ACC112 (cell line): ENCODE data around the gene INHBB.

ENCODE experiments used
- H2AFZ ChIP-seq: fragments of 200-600 bp; sonication (generic); one replicate; pipeline ENCODE4 v1.6.0; 2017; ENCODE audit warnings: antibody characterized with exemption, low read length; ENCODE audit not compliant: unreplicated experiment
- H3K27ac ChIP-seq: fragments of 200-600 bp; sonication (generic); 2 replicates; pipeline ENCODE4 v1.5.1; 2014; ENCODE audit warnings: low read depth, mild to moderate bottlenecking, antibody characterized with exemption, low read length, moderate library complexity
- H3K27me3 ChIP-seq: fragments of 200-600 bp; sonication (generic); 2 replicates; pipeline ENCODE4 v1.6.1; 2014; ENCODE audit warnings: mild to moderate bottlenecking, antibody characterized with exemption, low read length, moderate library complexity, mixed read lengths; ENCODE audit not compliant: insufficient read depth
- H3K36me3 ChIP-seq: fragments of 200-600 bp; sonication (generic); 2 replicates; pipeline ENCODE4 v1.6.1; 2016; ENCODE audit warnings: mild to moderate bottlenecking, antibody characterized with exemption, low read length, moderate library complexity, mixed read lengths; ENCODE audit not compliant: insufficient read depth
- H3K4me1 ChIP-seq: fragments of 200-600 bp; sonication (generic); one replicate; pipeline ENCODE4 v1.6.1; 2016; ENCODE audit warnings: low read length, mixed read lengths; ENCODE audit not compliant: insufficient read depth, unreplicated experiment, control insufficient read depth
- H3K4me3 ChIP-seq: fragments of 200-600 bp; sonication (generic); 2 replicates; pipeline ENCODE4 v1.5.1; 2014; ENCODE audit warnings: mild to moderate bottlenecking, low read depth, low read length
- H3K79me2 ChIP-seq: fragments of 200-600 bp; sonication (generic); one replicate; pipeline ENCODE4 v1.6.0; 2016; ENCODE audit warnings: low read length; ENCODE audit not compliant: control insufficient read depth, unreplicated experiment, insufficient read depth

The INHBB gene

GRCh38 chr2:120323214-120323613 lies 22.7 kb upstream of the INHBB start:
- Histone ChIP-seq H2AFZ (no peak overlapping the region), H3K4me1 (no peaks in the 10 kb centered on the region), H3K79me2 (no peaks in the 10 kb centered on the region), H3K27ac (no peak overlapping the region), H3K4me3 (no peak overlapping the region), H3K36me3 (no peaks in the 10 kb centered on the region), H3K27me3 (peaks cover 4% of the 10 kb centered on the region; the same call in 1 of the 2 replicates)

- Histone ChIP-seq H3K4me3 (no peak overlapping the region), H3K79me2 (no peaks in the 10 kb centered on the region), H3K27ac (no peak overlapping the region), H3K4me1 (no peaks in the 10 kb centered on the region), H2AFZ (no peak overlapping the region), H3K27me3 (peaks cover 10% of the 10 kb centered on the region; the same call in 1 of the 2 replicates), H3K36me3 (no peaks in the 10 kb centered on the region)
Measured at GRCh38 chr2:120323807-120324399, 22.0 kb upstream of the INHBB start.

GRCh38 chr2:120324933-120325332 lies 21.0 kb upstream of the INHBB start:
- Histone ChIP-seq H3K27me3 (peaks cover 18% of the 10 kb centered on the region), H2AFZ (no peak overlapping the region), H3K4me1 (no peaks in the 10 kb centered on the region), H3K36me3 (no peaks in the 10 kb centered on the region), H3K27ac (no peak overlapping the region), H3K79me2 (no peaks in the 10 kb centered on the region), H3K4me3 (no peak overlapping the region)

GRCh38 chr2:120326066-120326465 lies 19.9 kb upstream of the INHBB start:
- Histone ChIP-seq H3K4me3 (no peak overlapping the region), H3K36me3 (no peaks in the 10 kb centered on the region), H2AFZ (no peak overlapping the region), H3K27ac (no peak overlapping the region), H3K4me1 (no peaks in the 10 kb centered on the region), H3K27me3 (peaks cover 28% of the 10 kb centered on the region), H3K79me2 (no peaks in the 10 kb centered on the region)

- Histone ChIP-seq H3K79me2 (no peaks in the 10 kb centered on the region), H3K36me3 (no peaks in the 10 kb centered on the region), H3K27me3 (peaks cover 51% of the 10 kb centered on the region), H3K4me1 (no peaks in the 10 kb centered on the region), H2AFZ (no peak overlapping the region), H3K27ac (no peak overlapping the region), H3K4me3 (no peak overlapping the region)
Measured at GRCh38 chr2:120330946-120331822, 14.8 kb upstream of the INHBB start.

GRCh38 chr2:120331903-120332302 lies 14.0 kb upstream of the INHBB start:
- H3K4me3 ChIP-seq: no peak overlapping the region
- no peaks in the 10 kb centered on the region for H3K4me1 ChIP-seq
- H3K36me3 ChIP-seq: no peaks in the 10 kb centered on the region
- peaks cover 53% of the 10 kb centered on the region for H3K27me3 ChIP-seq
- H3K79me2 ChIP-seq: no peaks in the 10 kb centered on the region
- H2AFZ ChIP-seq: no peak overlapping the region
- H3K27ac ChIP-seq: no peak overlapping the region

GRCh38 chr2:120332384-120332783 lies 13.6 kb upstream of the INHBB start:
- Histone ChIP-seq H3K79me2 (no peaks in the 10 kb centered on the region), H3K27me3 (peaks cover 54% of the 10 kb centered on the region), H3K4me3 (no peak overlapping the region), H3K4me1 (no peaks in the 10 kb centered on the region), H3K27ac (no peak overlapping the region), H2AFZ (no peak overlapping the region), H3K36me3 (no peaks in the 10 kb centered on the region)

GRCh38 chr2:120334068-120334467 lies 11.9 kb upstream of the INHBB start:
- H3K79me2 ChIP-seq: no peaks in the 10 kb centered on the region
- H3K27ac ChIP-seq: no peak overlapping the region
- H2AFZ ChIP-seq: no peak overlapping the region
- peaks cover 44% of the 10 kb centered on the region for H3K27me3 ChIP-seq
- no peaks in the 10 kb centered on the region for H3K36me3 ChIP-seq
- no peak overlapping the region for H3K4me3 ChIP-seq
- H3K4me1 ChIP-seq: no peaks in the 10 kb centered on the region

- H3K4me1 ChIP-seq: no peaks in the 10 kb centered on the region
Measured at GRCh38 chr2:120336749-120337148, 9.2 kb upstream of the INHBB start.

GRCh38 chr2:120338015-120338414 lies 7.9 kb upstream of the INHBB start:
- H3K4me3 ChIP-seq: no peak overlapping the region
- no peaks in the 10 kb centered on the region for H3K79me2 ChIP-seq
- no peaks in the 10 kb centered on the region for H3K36me3 ChIP-seq
- H3K27me3 ChIP-seq: peaks cover 34% of the 10 kb centered on the region
- no peak overlapping the region for H3K27ac ChIP-seq
- H3K4me1 ChIP-seq: no peaks in the 10 kb centered on the region
- no peak overlapping the region for H2AFZ ChIP-seq

More at GRCh38 chr2:120336749-120337148, 9.2 kb upstream of the INHBB start:
- Histone ChIP-seq H3K36me3 (no peaks in the 10 kb centered on the region), H3K4me3 (no peak overlapping the region), H2AFZ (no peak overlapping the region), H3K27ac (no peak overlapping the region), H3K27me3 (peaks cover 28% of the 10 kb centered on the region), H3K79me2 (no peaks in the 10 kb centered on the region)

- H2AFZ ChIP-seq: no peak overlapping the region
- H3K4me3 ChIP-seq: no peak overlapping the region
- peaks cover 53% of the 10 kb centered on the region for H3K27me3 ChIP-seq
- H3K79me2 ChIP-seq: no peaks in the 10 kb centered on the region
- H3K4me1 ChIP-seq: no peaks in the 10 kb centered on the region
- H3K27ac ChIP-seq: no peak overlapping the region
- no peaks in the 10 kb centered on the region for H3K36me3 ChIP-seq
Measured at GRCh38 chr2:120341977-120342376, 4.0 kb upstream of the INHBB start.
